Suppressor macrophage treated with lipopolysaccharide for 4 hours (primary cell): ENCODE data around the gene VPS8.

Experiments
- DNase-seq: peaks from one replicate; pipeline ENCODE4 v3.0.0-alpha.2; 2020

Gene VPS8, protein sequence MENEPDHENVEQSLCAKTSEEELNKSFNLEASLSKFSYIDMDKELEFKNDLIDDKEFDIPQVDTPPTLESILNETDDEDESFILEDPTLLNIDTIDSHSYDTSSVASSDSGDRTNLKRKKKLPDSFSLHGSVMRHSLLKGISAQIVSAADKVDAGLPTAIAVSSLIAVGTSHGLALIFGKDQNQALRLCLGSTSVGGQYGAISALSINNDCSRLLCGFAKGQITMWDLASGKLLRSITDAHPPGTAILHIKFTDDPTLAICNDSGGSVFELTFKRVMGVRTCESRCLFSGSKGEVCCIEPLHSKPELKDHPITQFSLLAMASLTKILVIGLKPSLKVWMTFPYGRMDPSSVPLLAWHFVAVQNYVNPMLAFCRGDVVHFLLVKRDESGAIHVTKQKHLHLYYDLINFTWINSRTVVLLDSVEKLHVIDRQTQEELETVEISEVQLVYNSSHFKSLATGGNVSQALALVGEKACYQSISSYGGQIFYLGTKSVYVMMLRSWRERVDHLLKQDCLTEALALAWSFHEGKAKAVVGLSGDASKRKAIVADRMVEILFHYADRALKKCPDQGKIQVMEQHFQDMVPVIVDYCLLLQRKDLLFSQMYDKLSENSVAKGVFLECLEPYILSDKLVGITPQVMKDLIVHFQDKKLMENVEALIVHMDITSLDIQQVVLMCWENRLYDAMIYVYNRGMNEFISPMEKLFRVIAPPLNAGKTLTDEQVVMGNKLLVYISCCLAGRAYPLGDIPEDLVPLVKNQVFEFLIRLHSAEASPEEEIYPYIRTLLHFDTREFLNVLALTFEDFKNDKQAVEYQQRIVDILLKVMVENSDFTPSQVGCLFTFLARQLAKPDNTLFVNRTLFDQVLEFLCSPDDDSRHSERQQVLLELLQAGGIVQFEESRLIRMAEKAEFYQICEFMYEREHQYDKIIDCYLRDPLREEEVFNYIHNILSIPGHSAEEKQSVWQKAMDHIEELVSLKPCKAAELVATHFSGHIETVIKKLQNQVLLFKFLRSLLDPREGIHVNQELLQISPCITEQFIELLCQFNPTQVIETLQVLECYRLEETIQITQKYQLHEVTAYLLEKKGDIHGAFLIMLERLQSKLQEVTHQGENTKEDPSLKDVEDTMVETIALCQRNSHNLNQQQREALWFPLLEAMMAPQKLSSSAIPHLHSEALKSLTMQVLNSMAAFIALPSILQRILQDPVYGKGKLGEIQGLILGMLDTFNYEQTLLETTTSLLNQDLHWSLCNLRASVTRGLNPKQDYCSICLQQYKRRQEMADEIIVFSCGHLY (N-terminal part only)

DNA sequence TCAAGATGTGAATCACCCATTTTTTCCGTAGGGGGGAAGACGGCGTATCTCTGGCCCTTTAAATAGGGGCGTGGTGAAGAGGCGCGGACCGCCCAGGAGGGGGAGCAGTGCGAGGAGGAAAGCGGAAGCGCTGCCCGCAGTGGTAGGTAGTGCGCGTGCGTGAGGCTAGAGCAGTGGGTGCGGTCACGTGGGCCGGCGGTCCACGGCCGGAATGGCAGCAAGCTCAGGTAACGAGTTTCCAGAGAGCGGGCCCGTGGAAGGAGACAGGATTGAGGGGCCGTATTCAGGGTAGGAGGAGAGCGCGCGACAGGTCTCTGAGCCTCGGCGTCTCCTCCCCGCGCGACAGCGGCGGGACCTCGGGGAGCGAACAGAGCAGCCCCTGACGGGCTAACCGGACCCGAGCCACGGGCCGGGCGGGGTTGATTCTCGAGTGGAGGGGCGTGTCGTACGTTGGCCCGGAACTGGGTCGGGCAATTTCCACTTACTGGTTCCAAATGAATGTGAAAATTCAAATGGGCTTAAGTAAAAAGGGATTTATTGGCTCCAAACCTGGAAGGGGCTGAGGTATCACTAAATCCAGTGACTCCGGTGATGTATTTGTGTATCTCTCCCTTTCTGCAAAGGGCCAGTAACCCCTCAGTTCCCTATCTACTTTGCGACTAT lies at the start of gene VPS8:
VPS8 (plus strand) TSS at position 168 of the 663 bp plus-strand sequence. CDS start 12,467 bp downstream, outside the sequence.
- DNase-seq: peak; percentile 98

DNA sequence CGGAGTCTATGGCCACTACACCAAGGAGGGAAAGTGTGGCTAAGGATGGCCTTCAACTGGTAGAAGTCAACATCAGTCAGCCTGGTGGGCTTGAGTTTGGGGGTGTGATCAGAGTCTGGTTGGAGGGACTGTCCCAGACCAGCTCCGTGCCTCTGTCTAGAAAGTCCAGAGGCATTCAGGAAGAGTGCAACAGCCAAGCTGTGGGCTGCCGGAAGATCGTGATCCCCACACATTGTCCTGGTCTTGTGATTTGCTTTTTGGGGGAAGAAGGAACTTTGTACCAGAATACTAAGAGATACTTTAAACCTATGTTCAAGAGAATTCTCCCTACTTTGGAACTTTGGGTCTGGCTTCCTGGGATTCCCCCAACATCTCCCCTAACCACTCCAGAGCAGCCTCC lies 47.8 kb upstream of the VPS8 start:
- DNase-seq: no peak

DNA sequence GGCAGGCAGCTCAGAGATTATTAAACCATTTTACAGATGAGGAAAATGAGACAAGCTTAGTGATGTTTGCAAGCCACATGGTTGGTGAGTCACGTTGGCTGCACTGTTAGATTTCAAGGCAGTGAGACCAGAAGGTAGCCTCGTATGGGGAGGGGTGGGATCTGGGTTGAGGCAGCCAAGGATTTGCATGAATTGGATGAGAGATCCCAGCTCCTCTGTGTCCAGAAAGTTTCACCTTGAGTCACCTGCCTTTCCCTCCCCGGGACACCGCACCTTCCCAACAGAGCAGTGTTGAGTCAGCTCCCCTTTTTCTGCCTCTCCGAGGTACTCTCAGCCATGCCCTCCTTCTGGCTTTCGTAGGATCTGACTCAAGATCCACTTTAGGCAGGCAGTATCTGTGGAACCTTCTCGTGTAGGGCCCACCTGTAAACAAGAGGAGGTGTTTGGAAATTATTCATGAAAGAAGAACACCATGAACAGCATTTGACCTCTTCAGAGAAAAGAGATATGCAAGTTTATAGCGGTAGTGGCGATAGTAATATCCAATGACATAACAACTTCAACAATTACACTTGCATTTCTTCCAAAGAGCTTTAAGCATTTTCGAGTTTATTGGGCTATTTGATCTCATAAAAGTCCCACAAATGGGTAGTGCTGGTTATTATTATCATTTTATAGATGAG lies 46.8 kb upstream of the VPS8 start:
- DNase-seq: peak; percentile 17

DNA sequence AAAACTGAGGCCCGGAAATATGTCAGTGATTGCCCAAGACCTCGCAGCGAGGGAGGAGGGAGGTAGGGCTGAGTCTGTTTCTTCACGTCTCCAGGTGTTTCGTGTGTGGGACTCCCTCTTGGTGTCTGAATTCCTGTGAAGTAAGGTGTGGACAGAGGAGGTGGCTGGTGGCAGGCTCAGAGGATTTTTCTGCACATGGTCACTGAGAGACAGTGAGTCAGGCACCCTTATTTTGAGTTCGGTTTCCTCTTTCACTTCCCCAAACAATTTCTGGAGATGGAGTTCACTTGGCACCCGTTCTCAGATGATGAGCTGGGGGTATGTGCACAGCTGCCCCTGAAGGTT lies 46.3 kb upstream of the VPS8 start:
- peak; percentile 83 for DNase-seq

DNA sequence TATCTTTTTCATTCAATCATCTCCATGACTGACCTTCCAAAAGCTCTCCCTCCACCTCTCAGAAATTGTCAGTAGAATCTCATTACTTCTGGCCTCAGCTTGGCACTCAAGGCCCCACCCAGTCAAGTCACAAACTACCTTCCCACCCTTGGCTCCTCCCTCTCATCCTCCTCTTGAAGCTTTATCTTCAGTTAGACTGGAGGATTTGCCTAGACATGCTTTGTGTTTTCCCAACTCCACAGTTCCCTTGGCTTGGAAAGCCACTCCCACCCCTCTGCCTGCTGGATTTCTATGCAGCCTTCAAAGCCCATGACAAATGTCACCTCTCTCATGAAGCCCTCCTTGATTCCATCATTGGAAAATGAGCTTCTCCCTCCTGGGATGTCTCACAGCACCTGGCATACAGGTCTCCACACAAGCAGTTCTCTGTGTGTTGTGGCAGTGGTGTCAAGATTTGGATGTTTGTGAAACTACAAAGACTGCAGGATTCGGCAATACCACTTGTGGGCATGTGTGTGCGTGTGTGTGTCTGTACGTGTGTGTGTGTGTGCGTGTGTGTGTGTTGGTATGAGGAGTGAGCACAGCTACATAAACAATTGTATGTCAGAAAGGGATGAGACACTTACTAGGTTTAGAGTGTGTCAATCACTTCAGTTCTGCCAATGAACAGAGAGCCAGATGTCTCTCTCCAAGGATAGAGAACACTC lies 45.3 kb upstream of the VPS8 start:
- DNase-seq: no peak

DNA sequence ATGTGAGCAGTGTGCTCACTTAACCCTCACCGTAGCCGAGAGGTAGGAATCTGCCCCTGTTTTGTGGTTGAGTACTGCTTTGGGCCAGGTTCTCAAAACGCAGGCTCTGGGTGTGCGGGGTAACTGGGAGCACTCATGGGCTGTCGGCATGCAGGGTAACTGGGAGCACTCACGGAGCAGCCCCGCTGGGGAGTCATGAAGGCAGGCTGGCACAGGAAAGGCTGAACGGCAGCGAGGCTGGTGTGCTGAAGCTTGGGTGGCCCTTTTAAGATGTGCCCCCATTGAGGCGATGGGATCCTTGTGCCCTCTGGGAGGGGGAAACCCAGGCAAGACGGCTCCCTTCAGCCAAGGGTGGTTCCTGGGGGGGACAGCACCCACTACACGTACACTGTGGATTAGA lies 44.6 kb upstream of the VPS8 start:
- DNase-seq: no peak

DNA sequence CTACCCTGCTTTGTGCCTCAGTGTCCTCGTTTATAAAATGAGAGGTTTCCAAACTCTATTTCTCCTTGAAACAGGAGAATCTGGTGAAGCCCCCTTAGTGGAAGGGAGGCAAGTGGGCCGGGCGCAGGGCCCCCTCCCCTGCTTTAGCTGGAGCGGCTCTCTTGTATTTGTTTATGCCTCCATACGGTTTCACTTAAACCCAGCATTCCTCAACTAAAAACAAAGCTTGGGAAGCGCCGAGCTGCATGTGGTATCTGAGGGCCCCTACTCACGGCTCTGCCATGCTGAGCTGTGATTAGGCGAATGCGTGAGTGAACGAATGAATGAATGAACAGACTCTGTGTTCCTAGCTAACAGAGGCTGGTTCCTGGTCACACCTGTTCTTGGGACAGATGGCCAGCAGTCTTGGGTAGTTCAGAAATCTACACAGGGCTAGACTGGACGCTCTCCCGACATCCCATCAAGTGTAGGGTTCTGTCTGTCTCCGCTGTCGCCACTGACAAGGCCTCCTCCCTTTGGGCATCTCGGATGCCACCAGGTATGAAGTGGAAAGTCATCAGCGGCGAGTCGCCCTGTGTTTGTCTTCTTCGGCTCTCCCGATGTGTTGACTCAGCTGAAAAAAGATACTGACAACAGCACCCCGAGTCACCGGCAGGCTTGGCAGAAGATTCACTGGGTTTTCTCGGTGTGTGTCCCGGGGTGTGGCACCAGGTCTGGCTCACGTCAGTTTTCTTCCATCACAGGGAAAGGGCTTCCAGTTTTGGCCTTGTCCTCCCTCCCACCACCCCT lies 42.4 kb upstream of the VPS8 start:
- DNase-seq: no peak

DNA sequence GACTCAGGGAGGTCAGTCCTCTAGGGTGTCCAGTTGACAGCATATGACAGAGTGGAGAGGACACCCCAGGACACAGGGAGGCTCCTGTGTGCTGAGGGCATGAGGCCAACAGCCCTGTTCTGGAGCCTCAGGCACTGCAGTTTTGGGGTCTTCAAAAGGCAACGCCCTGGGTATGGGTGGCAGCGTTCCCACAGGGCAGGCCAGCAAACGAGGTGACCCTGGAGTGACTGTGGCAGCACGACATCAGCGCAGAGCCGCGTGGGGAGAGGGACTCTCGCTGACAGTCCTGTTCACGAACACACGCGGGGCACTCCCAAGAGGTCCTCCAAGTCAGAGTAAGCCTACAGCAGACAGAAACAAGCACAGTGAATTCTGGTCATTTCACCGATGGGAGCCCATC lies 41.4 kb upstream of the VPS8 start:
- DNase-seq: no peak

DNA sequence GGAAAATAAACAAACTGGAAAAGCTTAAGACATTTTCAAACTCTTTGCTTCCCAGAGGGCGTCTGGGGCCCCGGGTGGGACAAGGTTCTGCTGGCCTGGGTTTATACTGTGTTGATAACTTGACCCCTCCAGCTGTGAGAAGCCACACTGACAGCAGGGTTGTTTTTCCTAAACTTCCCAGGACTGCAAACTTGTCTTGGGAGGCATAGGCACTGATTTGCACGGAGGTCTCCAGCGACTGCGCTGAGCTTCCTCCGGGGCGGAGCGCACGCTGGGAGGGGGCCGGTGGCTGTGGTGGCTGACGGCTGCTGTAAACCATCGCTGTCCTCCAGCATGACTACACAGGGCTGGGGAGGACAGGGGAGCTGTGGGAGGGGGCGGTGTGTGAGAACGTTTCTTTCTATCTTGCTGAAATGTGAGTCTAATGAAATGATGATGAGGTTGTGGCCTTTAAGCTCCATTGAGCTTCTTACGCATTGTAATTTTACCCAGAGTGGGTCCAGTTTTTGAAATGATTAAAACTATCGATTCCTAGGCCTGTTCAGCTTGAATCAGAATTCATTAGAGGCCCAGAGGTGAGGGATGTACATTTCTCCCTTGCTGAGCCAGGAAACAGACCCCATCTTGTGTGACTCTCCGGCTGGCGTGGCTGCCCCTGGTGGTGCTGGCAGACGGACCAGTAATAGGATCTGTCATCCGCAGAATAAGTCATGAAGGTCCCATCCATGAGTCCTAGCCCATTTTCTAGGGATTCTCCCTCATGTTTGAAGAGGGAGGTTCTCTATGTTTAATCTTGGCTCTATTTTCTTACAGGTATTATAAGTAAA lies 40.5 kb upstream of the VPS8 start:
- DNase-seq: no peak

DNA sequence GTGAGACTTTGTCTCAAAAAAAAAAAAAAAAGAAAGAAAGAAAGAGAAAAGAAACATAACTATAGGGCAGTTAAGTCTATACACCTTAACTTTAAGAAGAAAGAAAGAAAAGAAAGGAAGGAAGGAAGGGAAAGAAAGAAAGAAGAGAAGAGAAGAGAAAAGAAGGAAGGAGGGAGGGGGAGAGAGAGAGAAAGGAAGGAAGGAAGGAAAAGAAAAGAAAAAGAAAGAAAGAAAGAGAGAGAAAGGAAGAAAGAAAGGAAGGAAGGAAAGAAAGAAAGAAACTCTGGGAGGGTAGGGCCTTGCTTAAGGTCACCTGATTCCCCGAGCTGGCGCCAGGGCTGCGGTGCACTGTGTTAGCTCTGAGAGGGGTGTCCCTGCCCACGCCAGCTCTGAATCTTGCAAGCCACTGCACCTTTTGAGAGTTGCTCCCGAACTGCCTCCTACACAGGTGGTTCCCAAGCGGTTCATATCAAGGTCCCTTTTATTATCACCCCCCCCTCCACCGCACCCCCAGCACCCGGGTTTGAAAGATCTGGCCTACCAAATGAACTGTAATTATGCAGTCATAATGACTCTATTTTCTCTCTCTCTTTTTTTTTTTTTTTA lies 39.2 kb upstream of the VPS8 start:
- DNase-seq: no peak

DNA sequence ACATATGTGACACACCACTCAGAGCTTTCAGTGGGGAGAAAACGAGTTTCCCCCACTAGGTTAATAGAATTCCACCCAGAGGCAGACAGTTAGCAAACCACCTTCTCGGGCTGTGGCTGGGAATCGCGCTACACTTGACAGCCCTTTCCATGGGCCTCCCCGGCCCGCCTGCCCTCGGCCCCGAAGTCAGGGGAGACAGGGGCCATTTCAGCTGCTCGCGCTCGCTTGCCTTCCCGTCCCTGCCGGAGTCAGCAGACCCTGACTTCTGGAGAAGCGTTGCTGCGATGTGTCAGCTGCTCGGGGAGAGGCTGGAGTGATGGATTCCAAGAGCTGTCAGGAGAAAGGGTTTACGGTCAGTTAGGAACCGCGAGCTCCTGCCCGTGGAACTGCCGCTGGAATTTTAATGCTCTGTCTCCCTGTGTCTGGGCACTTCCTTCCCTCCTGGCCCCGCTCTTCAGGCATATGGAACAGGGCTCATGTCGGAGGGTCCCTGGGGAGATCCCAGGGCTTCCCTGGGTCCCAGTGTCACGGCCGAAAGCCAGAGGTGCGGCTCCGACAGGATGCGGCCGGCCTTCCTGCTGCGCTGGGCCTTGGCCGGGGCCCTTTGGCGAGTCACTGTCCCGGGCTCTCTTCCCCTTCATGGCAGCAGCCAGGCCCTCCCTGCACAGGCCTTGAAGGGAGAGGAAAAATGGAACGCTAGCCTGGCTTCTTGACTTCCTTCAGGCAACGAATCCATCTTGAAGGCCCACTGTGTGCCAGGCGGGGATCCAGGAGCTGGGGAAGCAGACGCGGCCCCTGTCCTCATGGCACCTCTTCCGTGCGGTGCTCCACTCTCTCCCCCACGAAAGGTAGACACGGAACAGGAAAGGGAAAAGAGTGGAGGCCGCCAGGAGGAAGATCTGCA lies 38.4 kb upstream of the VPS8 start:
- no peak for DNase-seq

DNA sequence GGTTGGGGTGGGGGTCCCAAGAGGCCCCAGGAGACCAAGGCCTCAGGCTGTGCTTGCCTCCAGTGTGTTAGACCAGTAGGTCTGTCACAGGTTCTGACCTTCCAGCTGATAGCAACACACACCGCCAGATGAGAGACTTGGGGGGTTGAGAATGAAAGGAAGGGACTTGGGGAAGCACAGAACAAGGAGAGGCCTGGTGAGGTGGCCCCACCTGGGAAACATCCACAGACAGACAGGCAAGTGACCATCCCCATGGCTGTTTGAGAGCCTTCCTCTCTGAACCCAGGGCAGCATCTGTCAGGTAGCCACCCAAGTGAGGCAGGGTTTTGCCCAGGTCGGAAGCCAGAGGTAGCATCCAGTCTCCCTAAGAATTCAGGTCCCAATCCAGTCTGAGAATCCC lies 35.0 kb upstream of the VPS8 start:
- no peak for DNase-seq

DNA sequence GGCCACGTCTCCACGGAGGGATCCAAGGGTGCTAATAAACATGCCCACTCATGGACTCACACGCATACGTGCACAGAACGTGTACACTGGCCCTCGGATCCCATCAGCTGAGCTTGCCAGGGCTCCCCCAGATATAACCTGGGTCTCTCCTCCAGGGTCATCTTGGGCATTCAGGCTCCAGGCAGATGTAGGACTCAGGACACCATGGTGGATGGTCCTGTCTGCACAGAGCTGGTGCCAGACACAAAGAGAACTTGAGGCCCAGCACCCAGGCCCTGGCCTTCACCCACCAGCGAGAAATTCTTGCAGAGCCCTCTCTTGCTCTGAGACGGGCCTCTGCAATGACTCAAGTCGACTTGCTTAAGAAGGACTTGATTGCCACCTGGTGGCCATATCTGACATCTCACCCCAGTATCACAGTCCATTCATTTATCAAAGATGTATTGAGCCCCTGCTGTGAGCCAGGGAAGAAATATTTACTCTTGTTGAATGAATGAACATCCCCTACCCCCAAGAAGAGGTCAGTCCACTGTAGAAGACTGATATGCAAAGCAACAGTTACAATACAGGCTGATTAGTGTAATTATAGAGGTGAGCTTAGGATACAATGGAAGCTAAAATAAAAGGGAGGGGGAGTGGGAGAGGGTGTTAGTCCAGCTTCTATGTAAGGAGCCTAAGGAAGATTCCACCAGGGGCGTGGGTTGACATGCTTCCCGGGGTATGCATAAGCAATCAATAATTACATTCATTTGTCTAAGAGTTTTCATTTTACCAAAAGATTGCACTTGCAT lies 34.2 kb upstream of the VPS8 start:
- peak; percentile 93 for DNase-seq

DNA sequence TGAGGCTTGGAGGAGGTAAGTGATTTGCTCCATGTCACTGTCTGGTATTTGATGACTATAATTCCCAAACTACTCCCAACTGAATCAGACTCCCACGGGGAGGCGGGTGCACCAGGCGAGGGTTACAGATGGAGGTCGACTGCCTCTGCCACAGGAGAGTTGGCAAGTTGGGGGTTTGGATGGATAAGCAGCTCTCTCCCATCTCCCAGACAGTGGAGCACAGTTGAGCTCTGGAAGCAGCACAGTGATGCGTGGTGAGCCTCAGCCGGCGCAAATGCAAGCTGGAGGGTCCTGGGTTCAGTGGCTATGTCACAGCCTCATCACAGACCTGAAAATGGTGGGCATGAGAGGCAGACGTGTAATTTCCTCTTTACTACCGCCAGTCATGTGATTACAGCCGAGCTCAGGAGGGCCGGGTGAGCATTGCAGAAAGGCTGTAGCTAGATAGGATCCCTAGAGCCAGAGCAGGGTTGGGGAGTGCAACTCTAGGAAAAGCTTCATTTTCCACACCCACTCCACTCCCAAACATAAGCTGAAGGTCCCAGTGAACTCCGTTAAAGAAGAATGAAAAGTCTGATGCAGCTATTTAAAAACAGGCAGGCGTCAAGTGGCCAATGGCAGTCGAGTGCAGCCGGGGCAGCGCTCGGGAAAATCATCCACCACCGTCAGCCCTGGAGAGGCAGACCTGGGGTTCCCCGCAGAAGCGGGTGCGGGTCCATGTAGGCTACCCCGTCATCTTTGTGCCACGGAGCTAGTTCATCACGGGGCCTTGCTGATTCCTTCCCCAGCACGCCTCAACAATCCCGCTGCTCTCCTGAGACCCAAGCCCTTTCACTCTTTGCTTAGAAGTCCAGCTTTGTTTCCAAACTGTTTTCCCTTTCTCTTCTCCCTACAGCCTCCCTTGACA lies 33.3 kb upstream of the VPS8 start:
- DNase-seq: no peak

DNA sequence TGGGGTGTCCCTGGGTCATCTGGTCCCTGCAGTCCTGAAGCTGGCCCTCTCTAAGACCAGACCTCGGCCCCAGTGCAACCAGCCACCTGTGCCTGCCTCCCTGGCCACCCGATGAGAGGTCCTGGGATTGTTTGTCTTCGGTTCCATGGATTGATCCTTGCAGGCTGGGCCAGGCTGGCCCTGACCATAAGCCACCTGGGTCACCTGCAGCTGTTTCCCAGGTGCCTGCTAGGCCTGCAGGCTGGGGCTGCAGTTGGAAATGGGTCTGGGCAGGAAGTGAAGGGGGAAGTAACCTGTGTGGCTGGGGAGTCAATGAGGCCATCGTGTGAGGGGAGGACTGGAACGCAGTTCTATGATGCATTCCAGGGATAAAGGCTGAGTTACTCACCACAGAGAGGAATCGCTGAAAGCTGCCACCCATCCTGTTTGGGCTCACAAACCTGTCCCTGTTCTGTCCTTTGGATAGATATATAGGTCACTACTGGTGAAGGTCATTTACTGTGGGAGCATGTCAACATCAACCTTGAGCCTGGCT lies 30.9 kb upstream of the VPS8 start:
- no peak for DNase-seq

DNA sequence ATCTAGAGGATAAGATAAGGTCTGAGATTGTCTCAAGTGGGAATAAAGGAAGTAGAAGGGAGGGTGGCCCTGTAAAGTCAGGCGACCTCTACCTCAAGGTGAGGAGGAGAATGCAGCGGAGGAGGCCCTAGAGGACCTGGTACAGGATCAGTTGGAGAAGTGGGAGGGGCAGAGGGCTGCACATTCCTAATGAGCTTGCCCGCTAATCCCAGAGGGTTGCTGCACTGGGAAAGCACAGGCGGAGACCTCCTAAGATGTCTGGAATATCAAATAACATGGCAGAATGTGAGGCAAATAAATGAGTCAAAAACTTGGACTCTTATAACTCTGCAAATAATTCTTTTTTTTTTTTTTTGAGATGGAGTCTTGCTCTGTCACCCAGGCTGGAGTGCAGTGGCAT lies 30.2 kb upstream of the VPS8 start:
- DNase-seq: no peak
